Limb (tissue), 2 donors: ENCODE measurements around the gene ISM1.
A peak's percentile ranks its signal among the peaks of the same experiment; 100 is the strongest.

Experiments
- DNase-seq, 2 donors: peaks; one replicate each; pipeline ENCODE4 v3.0.0-alpha.2; 2016; ENCODE audit errors: extremely low spot score in 2 of 2

ISM1 gene

GRCh38 chr20:13312300-13312699 lies 91.2 kb downstream of the ISM1 start:
- DNase-seq, result no peak

GRCh38 chr20:13313201-13313600 lies 92.1 kb downstream of the ISM1 start:
- DNase-seq, result no peak

GRCh38 chr20:13317439-13317838 lies 96.4 kb downstream of the ISM1 start:
- no peak for DNase-seq

- no peak for DNase-seq
Measured at GRCh38 chr20:13318871-13319521, 97.9 kb downstream of the ISM1 start.

GRCh38 chr20:13320702-13321101 lies 99.6 kb downstream of the ISM1 start:
- DNase-seq, result no peak

- no peak for DNase-seq
Measured at GRCh38 chr20:13321416-13321815, 100.3 kb downstream of the ISM1 start.

GRCh38 chr20:13322198-13322597 lies 101.1 kb downstream of the ISM1 start:
- no peak for DNase-seq

- DNase-seq, result no peak
Measured at GRCh38 chr20:13322621-13323020, 101.5 kb downstream of the ISM1 start.

GRCh38 chr20:13325033-13325432 lies 104.0 kb downstream of the ISM1 start:
- DNase-seq, result no peak

GRCh38 chr20:13325796-13326340 lies 104.8 kb downstream of the ISM1 start:
- no peak for DNase-seq

- DNase-seq, result no peak
Measured at GRCh38 chr20:13331536-13331935, 110.5 kb downstream of the ISM1 start.

- no peak for DNase-seq
Measured at GRCh38 chr20:13333036-13333435, 112.0 kb downstream of the ISM1 start.

- peak in 1 of 2 donors; percentile 55 for DNase-seq
Measured at GRCh38 chr20:13333793-13334192, 112.7 kb downstream of the ISM1 start.

- no peak for DNase-seq
Measured at GRCh38 chr20:13336308-13337089, 115.4 kb downstream of the ISM1 start.

- no peak for DNase-seq
Measured at GRCh38 chr20:13337090-13337784, 116.2 kb downstream of the ISM1 start.

- DNase-seq, result no peak
Measured at GRCh38 chr20:13338097-13338661, 117.1 kb downstream of the ISM1 start.

- no peak for DNase-seq
Measured at GRCh38 chr20:13338999-13339411, 117.9 kb downstream of the ISM1 start.

- DNase-seq, result no peak
Measured at GRCh38 chr20:13340088-13340487, 119.0 kb downstream of the ISM1 start.

GRCh38 chr20:13341737-13342393 lies 120.8 kb downstream of the ISM1 start:
- no peak for DNase-seq

- DNase-seq, result no peak
Measured at GRCh38 chr20:13342469-13343242, 121.6 kb downstream of the ISM1 start.
